ENCODE data around the gene POLR1B.

GRCh38 chr2:112601754-112602153 is 59.5 kb downstream of the POLR1B start:
- TF ChIP-seq POLR2A (IDR thresholded peaks at IDR 0.05) (no peak), CTCF (IDR thresholded peaks at IDR 0.05 in 4 of 5, conservative IDR thresholded peaks at IDR 0.05 in 1 of 5) (no peak)

All from gastrocnemius medialis (tissue), 4 donors.